GM19468 (cell line): ENCODE results near the gene ABHD10.

Experiments used
- ATAC-seq: cut with Tn5 transposase; IDR thresholded peaks from one replicate; pipeline ENCODE4 v1.9.1; 2021; ENCODE audit warnings: mild to moderate bottlenecking, moderate library complexity, moderate number of reproducible peaks; ENCODE audit not compliant: unreplicated experiment; ENCODE audit errors: extremely low read depth

The ABHD10 gene

DNA sequence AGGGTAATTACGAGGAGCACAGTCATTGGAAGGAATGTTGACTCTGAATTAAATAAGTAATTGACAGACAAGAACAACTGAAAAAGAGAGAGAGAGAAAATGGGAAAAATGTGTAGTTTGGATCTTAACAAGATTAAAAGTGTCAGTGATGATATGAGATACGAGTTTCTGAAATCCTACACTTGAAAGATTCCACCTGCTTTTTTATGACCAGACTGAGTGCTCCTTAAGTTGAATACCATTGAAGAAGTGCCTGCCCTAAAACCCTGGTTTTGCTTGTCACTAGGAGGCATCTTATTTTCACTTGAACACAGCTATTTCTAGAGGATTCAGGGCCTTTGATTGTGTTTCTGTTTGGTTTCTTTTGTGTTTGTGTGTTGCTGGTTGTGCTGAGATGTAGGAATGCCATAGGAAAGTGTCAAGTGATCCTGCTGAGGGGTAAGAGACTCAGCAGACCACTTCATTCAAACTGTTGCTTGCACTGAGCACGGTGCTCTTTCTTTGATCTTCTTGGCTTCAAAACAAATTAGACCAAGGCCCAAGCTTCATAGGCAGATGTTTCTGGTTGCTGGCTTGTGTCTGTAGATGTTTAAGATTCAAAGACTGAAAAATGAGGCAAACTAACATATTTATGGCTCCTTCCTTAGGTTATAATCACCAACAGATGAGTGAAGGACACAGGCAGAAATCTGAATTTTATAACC is 17.2 kb upstream of the ABHD10 start:
- ATAC-seq = no peak

GRCh38 chr3:111963424-111963823 is 15.4 kb upstream of the ABHD10 start:
- ATAC-seq = no peak

GRCh38 chr3:111965484-111965883 is 13.3 kb upstream of the ABHD10 start:
- ATAC-seq = no peak

DNA sequence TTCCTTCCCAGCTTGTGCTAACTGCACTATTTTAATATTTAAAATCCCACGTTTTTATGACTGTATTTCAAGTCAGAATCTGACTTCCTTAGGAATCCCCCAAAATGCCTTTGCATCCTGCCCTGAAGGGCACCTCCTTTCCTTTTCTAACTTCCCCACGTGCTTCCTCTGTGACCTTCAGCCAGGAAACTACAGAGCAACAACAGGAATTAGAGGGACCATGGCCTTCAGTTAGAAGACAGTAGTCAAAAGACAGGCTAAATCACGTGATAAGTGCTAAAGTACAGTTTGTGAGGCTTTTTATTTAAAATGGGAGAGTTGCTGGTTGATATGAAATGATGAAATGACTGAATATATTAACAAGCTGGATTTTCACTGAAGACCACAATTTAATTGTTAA is 11.8 kb upstream of the ABHD10 start:
- ATAC-seq = no peak

DNA sequence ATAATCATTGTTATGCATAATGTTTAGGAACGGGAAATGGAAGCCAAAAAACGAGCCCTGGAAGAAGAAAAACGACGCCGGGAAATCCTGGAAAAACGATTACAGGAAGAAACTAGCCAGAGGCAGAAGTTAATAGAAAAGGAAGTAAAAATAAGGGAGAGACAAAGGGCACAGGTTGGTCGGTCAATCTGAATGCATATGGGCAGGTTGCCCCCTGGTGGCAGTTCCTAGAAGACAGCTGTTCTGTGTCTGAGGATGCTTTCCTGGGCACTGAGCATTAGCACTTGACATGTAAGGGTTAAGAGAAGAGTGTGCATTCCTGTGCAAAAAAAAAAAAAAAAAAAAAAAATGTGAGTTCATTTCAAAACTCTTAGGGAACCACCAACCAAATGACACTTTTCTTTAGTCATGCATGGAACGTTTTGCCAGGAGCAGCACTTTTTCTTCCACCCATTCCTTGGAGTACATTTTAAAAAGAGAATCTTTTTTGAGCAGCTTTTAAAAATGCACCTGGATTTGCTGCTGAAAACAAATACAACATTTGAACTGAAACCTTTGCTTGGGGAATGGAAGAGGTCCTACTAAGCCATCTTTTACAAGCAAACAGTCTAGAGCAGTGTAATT is 11.1 kb upstream of the ABHD10 start:
- ATAC-seq = no peak

DNA sequence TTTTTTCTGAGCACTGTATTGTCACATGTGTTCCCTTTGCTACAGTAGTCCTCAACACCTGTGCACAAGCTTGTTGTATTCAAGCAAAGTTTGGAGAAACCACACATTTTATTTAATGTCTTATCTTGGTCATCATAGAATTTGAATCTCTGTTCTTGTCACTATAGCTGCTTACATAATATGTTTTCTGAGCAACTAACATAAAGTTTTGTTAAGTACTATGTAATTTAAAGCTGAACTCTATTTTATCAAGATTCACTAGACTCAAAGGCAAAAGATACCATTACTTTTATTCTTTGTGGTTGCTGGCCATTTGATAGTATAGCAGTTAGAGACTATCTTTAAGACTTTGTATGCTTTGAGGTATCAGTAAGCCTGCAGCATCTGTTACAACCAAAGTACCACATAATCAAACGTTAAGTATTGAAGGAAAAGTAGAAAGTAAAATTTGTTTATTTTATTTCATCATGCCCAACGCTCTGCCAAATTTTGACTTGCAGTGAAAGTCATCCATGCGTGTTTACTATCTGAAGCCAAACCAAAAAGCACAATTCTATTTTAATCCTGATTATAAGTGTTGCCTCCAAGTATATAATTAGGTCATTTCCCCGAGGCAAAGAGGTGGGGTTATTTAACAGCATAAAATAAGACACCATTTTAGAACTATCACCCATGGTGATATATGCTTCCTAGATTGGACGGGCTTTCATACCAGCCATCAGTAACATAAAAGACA is 10.3 kb upstream of the ABHD10 start:
- ATAC-seq = no peak

DNA sequence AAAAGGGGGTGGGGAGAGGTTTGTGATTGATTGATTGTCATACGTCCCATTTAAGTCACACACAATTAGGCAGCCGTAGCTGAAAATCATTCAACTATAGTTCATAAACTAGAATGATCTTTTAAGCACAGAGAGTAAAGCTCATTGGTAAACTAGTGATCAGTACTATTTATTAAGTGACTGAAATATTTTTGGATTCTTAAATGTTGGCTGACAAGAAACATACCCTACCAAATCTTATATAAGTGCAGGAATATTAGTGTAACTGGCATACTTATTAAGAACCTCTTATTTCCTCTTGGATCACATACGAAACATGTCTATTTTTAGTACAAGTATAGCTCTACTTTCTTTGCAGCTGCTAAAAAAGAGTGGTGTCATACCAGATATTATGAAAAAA is 8.4 kb upstream of the ABHD10 start:
- ATAC-seq = no peak

DNA sequence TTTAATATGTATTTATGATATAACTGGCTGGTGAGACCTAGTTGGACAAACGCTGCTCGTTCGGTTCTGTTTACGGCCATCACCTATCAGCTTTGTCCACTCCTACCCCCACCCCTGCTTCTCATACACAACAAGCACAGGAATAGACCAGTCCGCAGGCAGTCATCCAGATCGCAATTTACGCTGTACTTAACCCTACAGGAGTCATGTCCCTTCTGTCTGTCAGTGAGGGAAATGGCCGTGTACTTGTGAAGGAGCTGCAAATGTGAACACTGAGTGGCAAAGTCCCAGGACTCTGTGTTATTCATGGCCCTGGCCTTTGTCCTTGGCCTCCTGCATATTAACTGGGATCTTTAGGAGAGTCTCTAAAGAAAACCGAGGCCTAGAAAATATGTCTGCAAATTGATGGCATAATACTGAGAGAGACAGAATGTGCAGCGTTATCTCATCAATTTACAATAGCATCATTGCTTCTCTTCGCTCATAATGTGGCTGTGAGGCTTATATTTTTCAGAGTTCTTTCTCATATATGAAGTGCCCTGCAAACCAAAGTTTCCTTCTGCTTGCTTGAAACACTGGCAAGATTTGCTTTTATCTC is 7.2 kb upstream of the ABHD10 start:
- ATAC-seq = no peak

GRCh38 chr3:111972891-111973290 is 5.9 kb upstream of the ABHD10 start:
- ATAC-seq = no peak

- ATAC-seq = no peak
These were observed 3.7 kb upstream of the ABHD10 start for GRCh38 chr3:111975131-111975530.

- no peak for ATAC-seq
These were observed 2.6 kb upstream of the ABHD10 start for GRCh38 chr3:111976254-111976653.

- peak; percentile 19 for ATAC-seq
These were observed 710 bp downstream of the ABHD10 start for GRCh38 chr3:111979434-111980038.

DNA sequence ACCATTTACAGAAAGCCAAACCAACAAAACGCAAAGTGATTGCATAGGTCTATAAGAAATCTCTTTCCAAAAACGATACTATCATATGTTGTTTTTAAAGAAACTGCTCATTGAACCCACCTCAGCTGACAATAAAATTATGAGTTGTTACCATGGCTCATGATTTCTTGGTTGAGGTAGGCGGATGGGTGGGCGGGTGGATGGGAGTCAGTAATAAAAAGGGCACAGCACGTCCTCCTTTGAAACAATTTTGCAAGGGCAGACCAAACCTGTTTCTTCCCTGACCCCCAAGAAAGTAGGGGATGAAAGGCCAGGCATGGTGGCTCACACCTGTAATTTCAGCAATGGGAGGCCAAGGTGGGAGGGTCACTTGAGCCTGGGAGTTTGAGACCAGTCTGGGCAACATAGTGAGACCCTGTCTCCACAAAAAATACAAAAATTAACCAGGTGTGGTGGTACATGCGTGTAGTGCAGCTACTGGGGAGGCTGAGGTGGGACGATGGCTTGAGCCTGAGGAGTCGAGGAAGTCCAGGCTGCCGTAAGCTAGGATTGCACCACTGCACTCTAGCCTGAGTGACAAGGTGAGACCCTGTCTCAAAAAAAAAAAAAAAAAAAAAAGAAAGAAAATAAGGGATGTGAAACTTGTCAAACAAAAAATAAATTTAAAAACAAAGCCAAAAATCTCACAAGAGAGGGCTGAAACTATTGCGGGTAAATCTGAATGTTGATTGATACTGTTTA is 2.1 kb downstream of the ABHD10 start:
- ATAC-seq = no peak

- no peak for ATAC-seq
These were observed 2.6 kb downstream of the ABHD10 start for GRCh38 chr3:111981457-111981763.

- no peak for ATAC-seq
These were observed 5.9 kb downstream of the ABHD10 start for GRCh38 chr3:111984636-111985298.

DNA sequence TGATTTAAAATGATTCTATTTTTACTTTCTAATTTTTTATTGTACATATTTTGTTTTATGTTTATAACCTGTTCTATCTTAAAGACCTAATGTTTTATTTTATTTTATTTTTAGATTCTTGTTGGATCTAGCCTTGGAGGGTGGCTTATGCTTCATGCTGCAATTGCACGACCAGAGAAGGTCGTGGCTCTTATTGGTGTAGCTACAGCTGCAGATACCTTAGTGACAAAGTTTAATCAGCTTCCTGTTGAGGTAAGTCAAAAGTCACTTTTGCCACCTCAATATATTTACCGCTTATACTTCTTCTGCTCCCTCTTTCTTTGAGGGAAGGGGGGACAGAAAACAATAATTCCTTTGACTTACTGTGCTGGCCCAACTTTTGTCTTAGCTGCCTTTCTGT is 8.0 kb downstream of the ABHD10 start:
- ATAC-seq = no peak

GRCh38 chr3:111989061-111989678 is 10.3 kb downstream of the ABHD10 start:
- peak; percentile 69 for ATAC-seq

DNA sequence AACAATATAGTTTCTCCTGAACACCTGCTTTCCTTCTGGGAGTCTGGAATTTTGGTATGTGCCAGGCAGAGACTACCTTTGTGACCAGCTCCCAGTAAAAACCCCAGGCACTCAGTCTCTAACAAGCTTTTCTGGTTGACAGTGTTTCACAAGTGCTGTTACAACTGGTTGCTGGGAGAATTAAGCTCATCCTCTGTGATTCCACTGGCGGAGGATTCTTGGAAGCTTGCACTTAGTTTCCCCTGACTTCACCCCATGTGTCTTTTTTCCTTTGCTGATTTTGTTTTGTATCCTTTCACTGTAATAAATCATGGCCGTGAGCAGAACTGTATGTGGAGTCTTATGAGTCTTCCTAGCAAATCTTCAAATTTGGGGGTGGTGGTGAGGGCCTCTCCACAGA is 14.2 kb downstream of the ABHD10 start:
- ATAC-seq = no peak
